Thoracic aorta endothelial cell (primary cell): ENCODE results near the gene ANXA2R. TPM values are rescaled to one million over a fixed set of nuclear protein-coding genes. Genes with fewer than 3 reads are reported as not detected.

Source experiments
- total RNA-seq: library from RNA; depleted of rRNA; stranded (reverse); fragments of >200 nt; gene quantifications from 2 replicates; pipeline ENCODE4 v1.2.3, GENCODE V29; 2012

The ANXA2R gene, protein sequence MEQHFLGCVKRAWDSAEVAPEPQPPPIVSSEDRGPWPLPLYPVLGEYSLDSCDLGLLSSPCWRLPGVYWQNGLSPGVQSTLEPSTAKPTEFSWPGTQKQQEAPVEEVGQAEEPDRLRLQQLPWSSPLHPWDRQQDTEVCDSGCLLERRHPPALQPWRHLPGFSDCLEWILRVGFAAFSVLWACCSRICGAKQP
- 2.1 and 5.5 TPM in 2 replicates for total RNA-seq

DNA sequence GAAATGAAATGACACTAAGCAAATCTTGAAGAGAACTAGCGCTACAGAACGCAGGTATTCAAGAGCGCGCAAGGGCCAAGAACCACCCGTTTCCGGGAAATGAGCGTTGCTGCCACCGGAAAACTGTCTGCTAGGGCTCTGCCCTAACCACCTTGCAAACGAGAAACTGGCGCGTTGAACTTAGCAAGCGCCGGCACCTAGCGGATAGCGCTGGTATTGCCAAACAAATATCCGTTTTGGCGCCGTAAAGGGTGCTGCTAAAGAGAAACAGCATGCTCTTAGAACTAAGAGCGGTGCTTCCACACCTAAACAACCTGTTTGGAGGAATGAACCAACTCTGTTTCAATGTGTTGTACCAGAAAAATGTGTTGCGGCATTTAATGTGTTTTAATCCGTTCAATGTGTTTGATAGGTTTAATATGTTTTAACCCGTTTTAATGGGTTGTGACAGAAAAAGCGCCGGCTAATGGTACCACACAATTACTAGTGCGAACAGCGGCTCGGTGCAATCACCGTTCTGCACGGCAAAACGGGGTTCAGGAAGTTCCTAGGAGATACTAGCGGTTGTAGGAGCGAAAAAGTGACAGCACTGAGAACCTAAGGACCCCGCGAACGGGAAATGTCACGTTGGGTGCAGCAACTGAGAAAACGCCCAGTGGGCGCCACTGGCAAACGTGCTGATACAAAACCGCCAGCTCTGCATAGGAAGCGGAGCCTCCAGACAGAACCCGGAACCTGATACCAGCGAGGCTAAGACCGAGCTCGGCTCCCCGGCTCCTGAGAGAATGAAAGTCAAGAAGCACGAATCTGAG, at the start of gene ANXA2R:
ANXA2R (minus strand) TSS at position 33 of the 812 bp plus-strand sequence. CDS start 273 bp downstream, outside the sequence.

Other genes starting within 250 kb of the ANXA2R start
- 0.66 and 3.4 TPM in 2 replicates for gene SELENOP, start 228.4 kb downstream of the ANXA2R start, total RNA-seq
- gene ZNF131, start 80.6 kb upstream of the ANXA2R start, total RNA-seq = 46.8 and 49.1 TPM in 2 replicates
- gene NIM1K, start 151.9 kb upstream of the ANXA2R start, total RNA-seq = not detected in 2 replicates